Epithelial cell of proximal tubule (primary cell): ENCODE measurements around the gene FOXO1. TPM values are rescaled to one million over a fixed set of nuclear protein-coding genes. Genes with fewer than 3 reads are reported as not detected.

Source experiments
- DNase-seq: peaks from one replicate; pipeline ENCODE4 v3.0.0-alpha.2; 2011; ENCODE audit warnings: low read depth
- H3K4me3 ChIP-seq: 2 replicates; pipeline ENCODE4 v1.5.1; 2011; ENCODE audit warnings: low read depth, mild to moderate bottlenecking, low read length
- total RNA-seq: library from RNA; depleted of rRNA; stranded (reverse); fragments of >200 nt; gene quantifications from 2 replicates; pipeline ENCODE4 v1.2.3, GENCODE V29; 2015
- TF ChIP-seq, protein P1 (sequence below): conservative IDR thresholded peaks from 2 replicates; pipeline ENCODE4 v1.5.1; 2012; ENCODE audit warnings: low read depth, mild to moderate bottlenecking, low read length

Gene FOXO1
- total RNA-seq, 1 donor from 2014 or later: 6.3 TPM

DNA sequence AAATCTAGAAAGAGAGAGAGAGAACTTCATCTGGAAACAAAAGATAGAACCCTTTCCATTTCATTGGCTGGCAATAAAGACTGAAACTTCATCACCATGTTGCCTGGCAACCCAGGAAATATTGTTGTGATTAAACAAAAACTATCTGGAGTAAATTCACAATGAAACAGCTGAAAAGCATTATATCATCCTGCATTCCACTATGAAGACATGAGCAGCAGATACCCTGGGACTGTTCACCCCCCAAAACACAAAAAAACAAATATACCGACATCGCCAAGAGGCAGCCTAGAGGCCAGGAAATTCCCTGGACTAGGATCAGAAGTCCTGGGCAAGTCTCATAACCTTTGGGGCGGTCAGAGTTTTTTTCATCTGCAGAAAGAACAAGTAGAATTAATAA, 158.3 kb downstream of the FOXO1 start:
- peak; percentile 33 for DNase-seq
- no peak overlapping the region for H3K4me3 ChIP-seq
- TF ChIP-seq, protein P1, sequence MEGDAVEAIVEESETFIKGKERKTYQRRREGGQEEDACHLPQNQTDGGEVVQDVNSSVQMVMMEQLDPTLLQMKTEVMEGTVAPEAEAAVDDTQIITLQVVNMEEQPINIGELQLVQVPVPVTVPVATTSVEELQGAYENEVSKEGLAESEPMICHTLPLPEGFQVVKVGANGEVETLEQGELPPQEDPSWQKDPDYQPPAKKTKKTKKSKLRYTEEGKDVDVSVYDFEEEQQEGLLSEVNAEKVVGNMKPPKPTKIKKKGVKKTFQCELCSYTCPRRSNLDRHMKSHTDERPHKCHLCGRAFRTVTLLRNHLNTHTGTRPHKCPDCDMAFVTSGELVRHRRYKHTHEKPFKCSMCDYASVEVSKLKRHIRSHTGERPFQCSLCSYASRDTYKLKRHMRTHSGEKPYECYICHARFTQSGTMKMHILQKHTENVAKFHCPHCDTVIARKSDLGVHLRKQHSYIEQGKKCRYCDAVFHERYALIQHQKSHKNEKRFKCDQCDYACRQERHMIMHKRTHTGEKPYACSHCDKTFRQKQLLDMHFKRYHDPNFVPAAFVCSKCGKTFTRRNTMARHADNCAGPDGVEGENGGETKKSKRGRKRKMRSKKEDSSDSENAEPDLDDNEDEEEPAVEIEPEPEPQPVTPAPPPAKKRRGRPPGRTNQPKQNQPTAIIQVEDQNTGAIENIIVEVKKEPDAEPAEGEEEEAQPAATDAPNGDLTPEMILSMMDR: no peak

DNA sequence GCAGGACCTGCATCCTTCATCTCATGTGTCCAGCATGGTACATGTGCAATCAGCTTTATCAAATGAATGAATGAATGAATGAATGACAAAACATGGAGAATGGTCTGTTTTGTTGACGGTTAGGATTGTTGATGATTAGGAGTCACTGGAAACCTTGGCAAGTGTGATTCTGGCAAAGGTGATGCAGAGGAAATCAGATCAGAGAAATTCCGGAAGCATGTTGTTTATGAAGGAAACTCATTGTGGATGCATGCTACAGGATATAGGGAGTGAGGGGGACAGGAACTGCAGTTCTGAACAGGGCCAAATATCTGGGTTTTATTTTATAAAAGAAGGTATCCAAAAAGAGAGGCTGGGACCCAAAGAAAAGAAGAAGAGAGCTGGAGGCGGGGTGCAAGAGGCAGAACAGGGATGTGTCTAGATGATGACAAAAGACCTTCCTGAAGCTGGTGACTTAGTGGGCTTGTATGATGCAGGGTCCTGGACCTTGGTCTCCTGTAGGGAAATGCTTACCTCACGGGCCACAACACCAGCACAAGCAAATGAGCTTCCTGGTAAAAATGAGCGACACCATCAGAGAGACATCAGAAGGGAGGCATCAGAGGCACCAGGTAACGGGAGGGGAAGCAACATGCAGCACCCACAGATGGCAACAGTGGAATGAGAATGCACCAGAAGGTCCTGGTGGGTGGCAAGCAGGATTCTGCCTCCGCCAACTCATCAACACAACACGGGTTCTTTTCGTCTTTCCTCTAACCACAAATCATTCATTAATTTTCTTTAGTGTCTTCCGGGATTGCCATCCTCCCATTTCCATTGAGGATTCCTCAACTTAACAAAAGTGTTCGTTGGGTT, 159.6 kb downstream of the FOXO1 start:
- TF ChIP-seq, protein P1: no peak
- H3K4me3 ChIP-seq: no peak overlapping the region
- no peak for DNase-seq

Other genes with a start within 250 kb of the FOXO1 start
- 22.9 and 23.7 TPM in 2 replicates for gene MRPS31, start 104.5 kb upstream of the FOXO1 start, total RNA-seq
- 18.5 and 31.0 TPM in 2 replicates for gene SLC25A15, start 123.0 kb upstream of the FOXO1 start, total RNA-seq